GM19239 (cell line): ENCODE results near the gene ROCK1.

Source experiments
- DNase-seq: peaks from one replicate; pipeline ENCODE4 v3.0.0; 2011; ENCODE audit warnings: low spot score; ENCODE audit not compliant: insufficient read length
- FAIRE-seq: peaks from 2 replicates; lab custom pipeline; 2011; peaks lifted over from hg19 to GRCh38; lab: Jason Lieb, UNC

Gene ROCK1

GRCh38 chr18:21109936-21110712 lies 1.5 kb downstream of the ROCK1 start:
- DNase-seq, result no peak
- FAIRE-seq, result no peak

GRCh38 chr18:21105936-21106335 lies 5.7 kb downstream of the ROCK1 start:
- no peak for DNase-seq
- FAIRE-seq, result no peak

- FAIRE-seq, result no peak
Measured at GRCh38 chr18:21101172-21101571, 10.4 kb downstream of the ROCK1 start.

GRCh38 chr18:21100678-21101077 lies 10.9 kb downstream of the ROCK1 start:
- no peak for DNase-seq
- FAIRE-seq, result peak; percentile 21

More at GRCh38 chr18:21101172-21101571, 10.4 kb downstream of the ROCK1 start:
- DNase-seq, result no peak

GRCh38 chr18:21100146-21100545 lies 11.5 kb downstream of the ROCK1 start:
- DNase-seq (no peak), FAIRE-seq (no peak)

GRCh38 chr18:21099442-21099841 lies 12.2 kb downstream of the ROCK1 start:
- DNase-seq (no peak), FAIRE-seq (peak; percentile 93)

- DNase-seq, result no peak
- no peak for FAIRE-seq
Measured at GRCh38 chr18:21096760-21097159, 14.9 kb downstream of the ROCK1 start.

GRCh38 chr18:21093133-21093532 lies 18.5 kb downstream of the ROCK1 start:
- DNase-seq (no peak), FAIRE-seq (no peak)

- DNase-seq (no peak), FAIRE-seq (no peak)
Measured at GRCh38 chr18:21090680-21091079, 20.9 kb downstream of the ROCK1 start.

- no peak for DNase-seq
- no peak for FAIRE-seq
Measured at GRCh38 chr18:21085579-21086166, 25.9 kb downstream of the ROCK1 start.

GRCh38 chr18:21084511-21085078 lies 27.0 kb downstream of the ROCK1 start:
- FAIRE-seq (peak; percentile 44), DNase-seq (no peak)

- FAIRE-seq, result no peak
Measured at GRCh38 chr18:21083017-21083416, 28.6 kb downstream of the ROCK1 start.

GRCh38 chr18:21081426-21081825 lies 30.2 kb downstream of the ROCK1 start:
- DNase-seq, result no peak
- FAIRE-seq, result no peak

More at GRCh38 chr18:21083017-21083416, 28.6 kb downstream of the ROCK1 start:
- DNase-seq, result no peak

- FAIRE-seq (peak; percentile 48), DNase-seq (no peak)
Measured at GRCh38 chr18:21080576-21080975, 31.0 kb downstream of the ROCK1 start.

- DNase-seq (no peak), FAIRE-seq (no peak)
Measured at GRCh38 chr18:21074336-21075323, 37.0 kb downstream of the ROCK1 start.

GRCh38 chr18:21073180-21073579 lies 38.4 kb downstream of the ROCK1 start:
- FAIRE-seq, result no peak
- DNase-seq, result no peak

- FAIRE-seq (no peak), DNase-seq (no peak)
Measured at GRCh38 chr18:21071071-21071470, 40.5 kb downstream of the ROCK1 start.

- FAIRE-seq (no peak), DNase-seq (no peak)
Measured at GRCh38 chr18:21069468-21069867, 42.1 kb downstream of the ROCK1 start.

GRCh38 chr18:21064347-21064746 lies 47.3 kb downstream of the ROCK1 start:
- FAIRE-seq (no peak), DNase-seq (no peak)

- FAIRE-seq (no peak), DNase-seq (no peak)
Measured at GRCh38 chr18:21063011-21063410, 48.6 kb downstream of the ROCK1 start.
